ENCODE results near the gene OR2A5.

The OR2A5 gene

GRCh38 chr7:144022169-144022568, 26.6 kb upstream of the OR2A5 start:
- no peak overlapping the region for H3K27ac ChIP-seq (replicated peaks)
- no peak for TF ChIP-seq CTCF (IDR thresholded peaks at IDR 0.05; ENCODE audit: insufficient read depth, low read length)
- no peak for TF ChIP-seq REST (IDR thresholded peaks at IDR 0.05; ENCODE audit: insufficient replicate concordance, low read depth)
- no peak for TF ChIP-seq POLR2AphosphoS5 (IDR thresholded peaks at IDR 0.05; ENCODE audit: low read depth)
- TF ChIP-seq GABPA (IDR thresholded peaks at IDR 0.05; ENCODE audit: low read depth): no peak
- no peak for TF ChIP-seq SPI1 (IDR thresholded peaks at IDR 0.05; ENCODE audit: borderline replicate concordance, low read depth)
- no peaks in the 10 kb centered on the region for H3K27me3 ChIP-seq (ENCODE audit: insufficient read depth, poor library complexity, severe bottlenecking)
- DNase-seq (ENCODE audit: low read depth in 1 of 2, low spot score in 1 of 2): no peak
- H3K4me3 ChIP-seq (replicated peaks; ENCODE audit: insufficient read depth, low read length): no peak overlapping the region

GRCh38 chr7:144023171-144023827, 25.4 kb upstream of the OR2A5 start:
- H3K27me3 ChIP-seq (ENCODE audit: insufficient read depth, poor library complexity, severe bottlenecking): no peaks in the 10 kb centered on the region
- H3K4me3 ChIP-seq (replicated peaks; ENCODE audit: insufficient read depth, low read length): no peak overlapping the region
- no peak overlapping the region for H3K27ac ChIP-seq (replicated peaks)
- no peak for TF ChIP-seq POLR2AphosphoS5 (IDR thresholded peaks at IDR 0.05; ENCODE audit: low read depth)
- no peak for TF ChIP-seq GABPA (IDR thresholded peaks at IDR 0.05; ENCODE audit: low read depth)
- DNase-seq (ENCODE audit: low read depth in 1 of 2, low spot score in 1 of 2): no peak

GRCh38 chr7:144024213-144024612, 24.5 kb upstream of the OR2A5 start:
- no peak overlapping the region for H3K4me3 ChIP-seq (replicated peaks; ENCODE audit: insufficient read depth, low read length)
- H3K27me3 ChIP-seq (ENCODE audit: insufficient read depth, poor library complexity, severe bottlenecking): no peaks in the 10 kb centered on the region
- TF ChIP-seq SPI1 (IDR thresholded peaks at IDR 0.05; ENCODE audit: borderline replicate concordance, low read depth): no peak
- no peak for TF ChIP-seq GABPA (IDR thresholded peaks at IDR 0.05; ENCODE audit: low read depth)
- TF ChIP-seq POLR2AphosphoS5 (IDR thresholded peaks at IDR 0.05; ENCODE audit: low read depth): no peak
- no peak for TF ChIP-seq CTCF (IDR thresholded peaks at IDR 0.05; ENCODE audit: insufficient read depth, low read length)
- TF ChIP-seq REST (IDR thresholded peaks at IDR 0.05; ENCODE audit: insufficient replicate concordance, low read depth): no peak
- no peak overlapping the region for H3K27ac ChIP-seq (replicated peaks)
- no peak for DNase-seq (ENCODE audit: low read depth in 1 of 2, low spot score in 1 of 2)

GRCh38 chr7:144026203-144026883, 22.4 kb upstream of the OR2A5 start:
- TF ChIP-seq REST (IDR thresholded peaks at IDR 0.05; ENCODE audit: insufficient replicate concordance, low read depth) (no peak), GABPA (IDR thresholded peaks at IDR 0.05; ENCODE audit: low read depth) (no peak), SPI1 (IDR thresholded peaks at IDR 0.05; ENCODE audit: borderline replicate concordance, low read depth) (no peak), POLR2AphosphoS5 (IDR thresholded peaks at IDR 0.05; ENCODE audit: low read depth) (no peak), CTCF (IDR thresholded peaks at IDR 0.05; ENCODE audit: insufficient read depth, low read length) (no peak)
- Histone ChIP-seq H3K27ac (replicated peaks) (no peak overlapping the region), H3K4me3 (replicated peaks; ENCODE audit: insufficient read depth, low read length) (no peak overlapping the region), H3K27me3 (ENCODE audit: insufficient read depth, poor library complexity, severe bottlenecking) (no peaks in the 10 kb centered on the region)
- no peak for DNase-seq (ENCODE audit: low read depth in 1 of 2, low spot score in 1 of 2)

Measured in HL-60 (cell line).